ENCODE measurements around the gene C3orf52.

- no peak for TF ChIP-seq EZH2 (IDR thresholded peaks at IDR 0.05; ENCODE audit: low read length, missing control alignments)
- TF ChIP-seq, protein P1, sequence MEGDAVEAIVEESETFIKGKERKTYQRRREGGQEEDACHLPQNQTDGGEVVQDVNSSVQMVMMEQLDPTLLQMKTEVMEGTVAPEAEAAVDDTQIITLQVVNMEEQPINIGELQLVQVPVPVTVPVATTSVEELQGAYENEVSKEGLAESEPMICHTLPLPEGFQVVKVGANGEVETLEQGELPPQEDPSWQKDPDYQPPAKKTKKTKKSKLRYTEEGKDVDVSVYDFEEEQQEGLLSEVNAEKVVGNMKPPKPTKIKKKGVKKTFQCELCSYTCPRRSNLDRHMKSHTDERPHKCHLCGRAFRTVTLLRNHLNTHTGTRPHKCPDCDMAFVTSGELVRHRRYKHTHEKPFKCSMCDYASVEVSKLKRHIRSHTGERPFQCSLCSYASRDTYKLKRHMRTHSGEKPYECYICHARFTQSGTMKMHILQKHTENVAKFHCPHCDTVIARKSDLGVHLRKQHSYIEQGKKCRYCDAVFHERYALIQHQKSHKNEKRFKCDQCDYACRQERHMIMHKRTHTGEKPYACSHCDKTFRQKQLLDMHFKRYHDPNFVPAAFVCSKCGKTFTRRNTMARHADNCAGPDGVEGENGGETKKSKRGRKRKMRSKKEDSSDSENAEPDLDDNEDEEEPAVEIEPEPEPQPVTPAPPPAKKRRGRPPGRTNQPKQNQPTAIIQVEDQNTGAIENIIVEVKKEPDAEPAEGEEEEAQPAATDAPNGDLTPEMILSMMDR (conservative IDR thresholded peaks at IDR 0.05 in 1 of 2, IDR thresholded peaks at IDR 0.05 in 1 of 2; ENCODE audit: low read depth in 1 of 2, low read length in 2 of 2) = no peak
These were observed 36.7 kb downstream of the C3orf52 start for GRCh38 chr3:112122870-112123269.

All from fibroblast of lung (primary cell).